T-cell (primary cell): ENCODE measurements around the gene WFDC11. TPM values are rescaled to one million over a fixed set of nuclear protein-coding genes. Genes with fewer than 3 reads are reported as not detected.
"Not testable (repeated sequence)": the region's sequence is repeated elsewhere in the genome, so short reads cannot be mapped to it uniquely, and the experiment has no call there.

ENCODE experiments used
- ATAC-seq, 4 experiments: fragments of 200-7000 bp in 3 of 4; fragments of 150-1000 bp in 1 of 4; cut with Tn5 transposase; replicated peaks in 1 of 4; 1 replicate in 3 of 4; 2 replicates in 1 of 4; pipeline ENCODE4 v1.10.0; 2021; ENCODE audit warnings: moderate library complexity in 3 of 4, mild to moderate bottlenecking in 2 of 4, moderate number of reproducible peaks in 1 of 4
- CTCF ChIA-PET, 2 donors: fragments of 300-600 bp; sonication (Branson Sonifier 250); formaldehyde crosslinking; loops; one replicate each; lab custom pipeline; 2022; ENCODE audit warnings: antibody characterized with exemption in 2 of 2; lab: Charles Lee
- POLR2A ChIA-PET, 2 donors: fragments of 300-600 bp; sonication (Branson Sonifier 250); formaldehyde crosslinking; loops; one replicate each; lab custom pipeline; 2022; ENCODE audit warnings: antibody characterized with exemption in 2 of 2; lab: Charles Lee
- DNase-seq, 35 experiments: peaks; one replicate each; pipeline versions ENCODE4 v3.0.0 to v3.0.0-alpha.2; 2013 to 2023
- H3K27ac ChIP-seq: one replicate; pipeline ENCODE4 v1.5.1; 2013; ENCODE audit warnings: low read length
- H3K27me3 ChIP-seq, 2 experiments: replicated peaks in 1 of 2; 1 replicate in 1 of 2; 2 replicates in 1 of 2; pipeline versions ENCODE4 v1.6.1 to v1.7.0; 2013; ENCODE audit warnings: low read length in 1 of 2, mixed read lengths in 1 of 2; ENCODE audit not compliant: control insufficient read depth in 2 of 2, insufficient read depth in 2 of 2; ENCODE audit errors: extremely low read depth in 1 of 2
- H3K36me3 ChIP-seq, 2 donors: 1 replicate in 1 of 2; 2 replicates in 1 of 2; pipeline versions ENCODE4 v1.6.1 to v1.7.0; 2013; ENCODE audit warnings: low read length in 1 of 2; ENCODE audit not compliant: control insufficient read depth in 2 of 2, insufficient read depth in 1 of 2; ENCODE audit errors: extremely low read depth in 1 of 2
- H3K4me1 ChIP-seq, 2 experiments: 1 replicate in 1 of 2; 2 replicates in 1 of 2; pipeline versions ENCODE4 v1.6.1 to v1.7.0; 2013; ENCODE audit warnings: low read length in 2 of 2, mixed read lengths in 1 of 2; ENCODE audit not compliant: insufficient read depth in 2 of 2, control insufficient read depth in 1 of 2; ENCODE audit errors: extremely low read depth in 1 of 2
- H3K4me3 ChIP-seq, 2 donors: 1 replicate in 1 of 2; 2 replicates in 1 of 2; pipeline versions ENCODE4 v1.5.1 to v1.7.0; 2013; ENCODE audit warnings: mild to moderate bottlenecking in 2 of 2, low read length in 1 of 2, moderate library complexity in 1 of 2; ENCODE audit not compliant: control insufficient read depth in 1 of 2; ENCODE audit errors: extremely low read depth in 1 of 2
- H3K9me3 ChIP-seq: 2 replicates; pipeline ENCODE4 v1.7.0; 2013
- H3K27ac Mint-ChIP-seq, 2 donors: one replicate each; pipeline ENCODE4 v1.8.0; 2020 to 2021; ENCODE audit warnings: mild to moderate bottlenecking in 2 of 2, mixed read lengths in 2 of 2
- H3K27me3 Mint-ChIP-seq, 2 donors: one replicate each; pipeline ENCODE4 v1.8.0; 2021 to 2022; ENCODE audit warnings: mixed read lengths in 2 of 2
- H3K36me3 Mint-ChIP-seq: one replicate; pipeline ENCODE4 v1.8.0; 2021; ENCODE audit warnings: mixed read lengths
- H3K4me1 Mint-ChIP-seq, 3 donors: one replicate each; pipeline ENCODE4 v1.8.0; 2020 to 2022; ENCODE audit warnings: mixed read lengths in 3 of 3, mild to moderate bottlenecking in 1 of 3
- H3K4me3 Mint-ChIP-seq, 3 donors: one replicate each; pipeline ENCODE4 v1.8.0; 2020 to 2022; ENCODE audit warnings: mild to moderate bottlenecking in 3 of 3, mixed read lengths in 3 of 3, moderate library complexity in 3 of 3
- H3K9me3 Mint-ChIP-seq, 3 donors: one replicate each; pipeline ENCODE4 v1.8.0; 2020 to 2022; ENCODE audit warnings: mixed read lengths in 3 of 3
- WGBS: methylation state at CpG from one replicate; pipeline ENCODE4 v1.1.5; 2013; ENCODE audit warnings: missing lambda C conversion rate; ENCODE audit not compliant: insufficient coverage; 5-methylcytosine and 5-hydroxymethylcytosine counted together
- total RNA-seq, 35 experiments: library from RNA in 6 of 35; stranded (reverse) in 6 of 35; fragments of 120-200 nt in 1 of 35; gene quantifications; one replicate each; pipeline versions ENCODE4 v1.2.1 to v1.2.4 and lab custom pipeline; 2013 to 2026

Gene WFDC11
- total RNA-seq, 5 donors from 2014 or later (not counting 1 experiment from before 2014, with no cell fraction given): not detected

DNA sequence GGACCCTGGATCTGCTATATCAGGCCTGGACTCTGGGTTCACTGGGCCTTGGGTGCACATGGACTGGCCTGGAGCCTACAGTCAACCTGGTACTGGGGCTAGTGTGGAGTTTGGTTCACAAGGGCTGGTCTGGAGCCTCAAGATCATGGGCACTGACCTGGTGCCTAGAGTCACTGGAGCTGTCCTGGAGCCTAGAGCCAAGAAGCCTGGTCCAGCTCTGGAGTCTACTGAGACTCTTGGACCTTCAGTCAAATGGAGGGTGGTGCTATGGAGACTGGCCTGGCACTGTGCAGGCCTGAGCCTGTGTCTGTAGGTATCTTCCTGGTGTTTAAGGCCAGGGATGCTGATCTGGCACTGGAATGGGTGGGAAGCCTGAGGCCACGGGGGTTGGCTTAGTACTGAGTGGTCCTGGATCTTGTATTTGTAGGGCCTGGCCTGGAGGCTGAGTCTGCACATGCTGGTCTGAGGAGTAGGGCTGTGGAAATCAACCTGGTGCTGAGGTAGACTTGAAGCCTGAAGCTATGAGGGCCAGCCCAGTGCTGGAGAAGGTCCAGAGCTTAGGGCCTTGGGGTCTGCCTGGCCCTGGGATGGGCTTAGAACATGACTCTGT, 22.5 kb downstream of the WFDC11 start:
- Histone ChIP-seq H3K9me3 (no peaks in the 10 kb centered on the region), H3K27ac (no peak overlapping the region), H3K4me1 (no peaks in the 10 kb centered on the region), H3K4me3 (no peak overlapping the region), H3K36me3 (no peaks in the 10 kb centered on the region), H3K27me3 (peaks cover 0 to 8% of the 10 kb centered on the region in 2 experiments)
- 60% methylated on average over 1 of the region's 1 CpG for WGBS
- DNase-seq (no peak), ATAC-seq (no peak)
- Mint-ChIP-seq H3K9me3 (no peaks in the 10 kb centered on the region), H3K4me1 (no peaks in the 10 kb centered on the region), H3K27ac (no peak overlapping the region), H3K36me3 (no peaks in the 10 kb centered on the region), H3K4me3 (no peak overlapping the region), H3K27me3 (peaks cover 10 to 21% of the 10 kb centered on the region in 2 donors)
- POLR2A ChIA-PET: no interaction called here
- CTCF ChIA-PET: no interaction called here

DNA sequence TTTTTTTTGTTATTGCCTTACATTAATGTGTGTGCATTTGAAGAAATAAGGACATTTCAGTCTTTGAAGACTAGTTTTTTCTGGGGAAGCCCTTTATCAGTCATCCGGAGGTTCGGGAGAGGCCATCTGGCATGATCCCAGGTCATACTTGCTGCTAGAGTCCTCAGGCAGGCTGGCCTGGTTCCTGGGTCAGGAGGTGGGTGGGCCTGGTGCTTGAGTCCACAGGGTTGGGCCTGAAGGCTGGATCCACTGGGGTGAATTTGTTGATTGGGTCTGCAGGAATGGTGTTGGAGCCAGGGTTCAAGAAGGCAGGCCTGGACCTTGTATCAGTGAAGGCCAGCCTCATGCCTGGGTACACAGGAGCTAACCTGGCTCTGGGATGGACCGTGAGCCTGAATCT, 23.2 kb downstream of the WFDC11 start:
- Histone ChIP-seq H3K9me3 (no peaks in the 10 kb centered on the region), H3K4me3 (no peak overlapping the region), H3K4me1 (no peaks in the 10 kb centered on the region), H3K27ac (no peak overlapping the region), H3K36me3 (no peaks in the 10 kb centered on the region), H3K27me3 (peaks cover 0 to 8% of the 10 kb centered on the region in 2 experiments)
- H3K36me3 Mint-ChIP-seq: no peaks in the 10 kb centered on the region
- CTCF ChIA-PET: no interaction called here
- 100% methylated on average over 1 of the region's 3 CpGs for WGBS
- no peak overlapping the region for H3K4me3 Mint-ChIP-seq
- H3K27ac Mint-ChIP-seq: no peak overlapping the region
- no peaks in the 10 kb centered on the region for H3K9me3 Mint-ChIP-seq
- DNase-seq (no peak), ATAC-seq (no peak)
- H3K27me3 Mint-ChIP-seq: peaks cover 10 to 19% of the 10 kb centered on the region in 2 donors
- H3K4me1 Mint-ChIP-seq: no peaks in the 10 kb centered on the region
- POLR2A ChIA-PET: no interaction called here

DNA sequence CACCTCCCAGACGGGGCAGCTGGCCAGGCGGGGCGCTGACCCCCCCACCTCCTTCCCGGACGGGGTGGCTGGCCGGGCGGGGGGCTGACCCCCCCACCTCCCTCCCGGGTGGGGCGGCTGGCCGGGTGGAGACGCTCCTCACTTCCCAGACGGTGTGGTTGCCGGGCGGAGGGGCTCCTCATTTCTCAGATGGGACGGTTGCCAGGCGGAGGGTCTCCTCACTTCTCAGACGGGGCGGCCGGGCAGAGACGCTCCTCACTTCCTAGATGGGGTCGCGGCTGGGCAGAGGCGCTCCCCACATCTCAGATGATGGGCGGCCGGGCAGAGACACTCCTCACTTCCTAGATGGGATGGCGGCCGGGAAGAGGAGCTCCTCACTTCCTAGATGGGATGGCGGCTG, 24.2 kb downstream of the WFDC11 start:
- H3K27ac Mint-ChIP-seq, H3K27me3 ChIP-seq, H3K4me1 Mint-ChIP-seq, H3K4me3 Mint-ChIP-seq, H3K4me3 ChIP-seq, H3K4me1 ChIP-seq, DNase-seq, ATAC-seq, CTCF ChIA-PET, H3K36me3 Mint-ChIP-seq, H3K9me3 Mint-ChIP-seq, H3K9me3 ChIP-seq, H3K27ac ChIP-seq, H3K36me3 ChIP-seq, POLR2A ChIA-PET: not testable (repeated sequence)
- peaks cover 11 to 16% of the 10 kb centered on the region in 2 donors for H3K27me3 Mint-ChIP-seq
- WGBS: 92% methylated on average over 10 of the region's 28 CpGs

DNA sequence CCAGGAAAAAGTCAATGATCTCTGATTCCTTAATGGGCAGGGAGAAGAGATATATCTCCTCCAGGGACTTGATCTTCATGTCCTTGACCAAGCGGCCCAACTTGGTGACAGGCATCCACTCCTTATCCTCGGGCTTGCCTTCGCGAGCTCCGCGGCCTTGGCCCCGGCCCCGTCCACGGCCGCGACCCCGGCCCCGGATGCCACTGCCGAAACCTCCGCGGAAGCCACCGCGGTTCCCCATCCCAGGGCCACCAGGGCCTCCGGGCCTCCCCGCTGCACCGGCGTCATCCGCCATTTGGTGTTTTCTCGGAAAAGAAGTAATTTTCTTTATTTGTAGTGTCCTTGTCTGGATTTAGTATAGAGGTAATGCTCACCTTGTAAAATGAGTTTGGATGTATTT, 29.0 kb downstream of the WFDC11 start:
- H3K9me3 ChIP-seq, H3K4me1 ChIP-seq, POLR2A ChIA-PET, DNase-seq, H3K36me3 Mint-ChIP-seq, ATAC-seq, H3K27ac Mint-ChIP-seq, H3K4me3 ChIP-seq, H3K27ac ChIP-seq, CTCF ChIA-PET, H3K27me3 ChIP-seq, H3K4me1 Mint-ChIP-seq, H3K36me3 ChIP-seq, H3K9me3 Mint-ChIP-seq, H3K4me3 Mint-ChIP-seq: not testable (repeated sequence)
- H3K27me3 Mint-ChIP-seq: peaks cover 17 to 21% of the 10 kb centered on the region in 2 donors
- WGBS: 100% methylated on average over 11 of the region's 24 CpGs

DNA sequence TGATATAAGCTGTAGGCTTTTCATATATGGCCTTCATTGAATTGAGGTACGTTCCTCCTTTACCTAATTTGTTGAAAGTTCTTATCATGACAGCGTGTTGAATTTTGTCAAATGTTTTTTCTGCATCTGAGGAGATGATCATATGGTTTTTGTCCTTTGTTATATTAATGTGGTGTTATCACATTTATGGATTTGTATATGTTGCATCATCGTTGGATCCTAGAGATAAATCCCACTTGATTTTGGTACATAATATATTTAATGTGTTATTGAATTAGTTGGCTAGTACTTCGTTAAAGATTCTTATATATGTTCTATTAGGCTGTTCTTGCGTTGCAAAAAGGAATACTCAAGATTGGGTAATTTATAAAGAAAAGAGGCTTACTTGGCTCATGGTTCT, 30.4 kb downstream of the WFDC11 start:
- no CpG with 5 or more reads among the region's 5 CpGs for WGBS
- peaks cover 16 to 20% of the 10 kb centered on the region in 2 donors for H3K27me3 Mint-ChIP-seq
- H3K27ac Mint-ChIP-seq: no peak overlapping the region
- Histone ChIP-seq H3K4me3 (no peak overlapping the region), H3K36me3 (no peaks in the 10 kb centered on the region), H3K27me3 (peaks cover 0 to 2% of the 10 kb centered on the region in 2 experiments), H3K27ac (no peak overlapping the region), H3K4me1 (no peaks in the 10 kb centered on the region), H3K9me3 (no peaks in the 10 kb centered on the region)
- no peaks in the 10 kb centered on the region for H3K4me1 Mint-ChIP-seq
- ChIA-PET POLR2A (no interaction called here), CTCF (interaction anchor here in 1 of 2 donors (0.9 kb wide), 1 partner anchor 86 kb away, joined by 8 read pairs; no protein-coding TSS in a partner anchor)
- no peaks in the 10 kb centered on the region for H3K9me3 Mint-ChIP-seq
- H3K4me3 Mint-ChIP-seq: no peak overlapping the region
- no peak for DNase-seq
- ATAC-seq: no peak
- no peaks in the 10 kb centered on the region for H3K36me3 Mint-ChIP-seq

DNA sequence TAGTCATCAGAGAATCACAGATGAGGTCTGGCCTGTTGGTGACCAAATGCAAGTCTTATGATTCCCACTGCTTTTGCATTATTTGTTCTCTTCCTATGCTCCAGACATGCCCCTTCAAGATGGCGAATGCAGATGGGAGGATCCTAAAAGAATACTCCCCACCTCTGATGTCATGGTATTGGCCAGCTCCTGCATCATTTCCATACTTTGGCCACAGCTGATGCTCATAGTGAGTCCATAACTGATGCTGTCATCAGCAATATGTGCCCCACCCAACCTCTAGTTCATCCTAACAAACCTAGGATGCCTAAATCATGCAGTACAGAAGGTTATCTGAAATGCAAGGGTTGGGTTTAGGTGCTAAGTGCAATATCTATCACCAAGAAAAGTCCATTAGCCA, 33.5 kb downstream of the WFDC11 start:
- CTCF ChIA-PET: no interaction called here
- DNase-seq (no peak), ATAC-seq (no peak)
- H3K4me1 ChIP-seq: no peaks in the 10 kb centered on the region
- no peak overlapping the region for H3K27ac ChIP-seq
- peaks cover 23 to 25% of the 10 kb centered on the region in 2 donors for H3K27me3 Mint-ChIP-seq
- H3K9me3 Mint-ChIP-seq: no peaks in the 10 kb centered on the region
- H3K36me3 Mint-ChIP-seq: no peaks in the 10 kb centered on the region
- no peak overlapping the region for H3K4me3 Mint-ChIP-seq
- POLR2A ChIA-PET: no interaction called here
- no peak overlapping the region for H3K4me3 ChIP-seq
- WGBS: no CpG with 5 or more reads among the region's 1 CpG
- H3K27ac Mint-ChIP-seq: no peak overlapping the region
- H3K27me3 ChIP-seq: peaks cover 0 to 2% of the 10 kb centered on the region in 2 experiments
- H3K9me3 ChIP-seq: no peaks in the 10 kb centered on the region
- no peaks in the 10 kb centered on the region for H3K36me3 ChIP-seq
- no peaks in the 10 kb centered on the region for H3K4me1 Mint-ChIP-seq
